GM21723 (cell line): ENCODE data around the gene GNG12.

Experiments used
- ATAC-seq: cut with Tn5 transposase; IDR thresholded peaks from one replicate; pipeline ENCODE4 v1.9.1; 2021; ENCODE audit warnings: mild to moderate bottlenecking, moderate library complexity; ENCODE audit not compliant: unreplicated experiment

GNG12 gene

GRCh38 chr1:67832737-67833601 is at the start of gene GNG12:
Gene GNG12 (minus strand): TSS chr1:67833467. CDS start chr1:67707686, 125,781 bp downstream.
- no peak for ATAC-seq

- no peak for ATAC-seq
Measured at GRCh38 chr1:67882196-67882958, 49.1 kb upstream of the GNG12 start.

- no peak for ATAC-seq
Measured at GRCh38 chr1:67880056-67880601, 46.9 kb upstream of the GNG12 start.

- no peak for ATAC-seq
Measured at GRCh38 chr1:67879485-67879884, 46.2 kb upstream of the GNG12 start.

- ATAC-seq: no peak
Measured at GRCh38 chr1:67874501-67875111, 41.3 kb upstream of the GNG12 start.

GRCh38 chr1:67869233-67869632 is 36.0 kb upstream of the GNG12 start:
- ATAC-seq: no peak

- ATAC-seq: no peak
Measured at GRCh38 chr1:67863637-67864036, 30.4 kb upstream of the GNG12 start.

GRCh38 chr1:67862685-67863084 is 29.4 kb upstream of the GNG12 start:
- no peak for ATAC-seq

- ATAC-seq: no peak
Measured at GRCh38 chr1:67861856-67862516, 28.7 kb upstream of the GNG12 start.

GRCh38 chr1:67860776-67861175 is 27.5 kb upstream of the GNG12 start:
- ATAC-seq: no peak

GRCh38 chr1:67856921-67857320 is 23.7 kb upstream of the GNG12 start:
- no peak for ATAC-seq

GRCh38 chr1:67855961-67856360 is 22.7 kb upstream of the GNG12 start:
- ATAC-seq: no peak

GRCh38 chr1:67855444-67855843 is 22.2 kb upstream of the GNG12 start:
- no peak for ATAC-seq

- ATAC-seq: no peak
Measured at GRCh38 chr1:67853704-67854103, 20.4 kb upstream of the GNG12 start.

- ATAC-seq: no peak
Measured at GRCh38 chr1:67851800-67852199, 18.5 kb upstream of the GNG12 start.

GRCh38 chr1:67850611-67851075 is 17.4 kb upstream of the GNG12 start:
- ATAC-seq: no peak

GRCh38 chr1:67850151-67850551 is 16.9 kb upstream of the GNG12 start:
- ATAC-seq: no peak

GRCh38 chr1:67847466-67847865 is 14.2 kb upstream of the GNG12 start:
- ATAC-seq: no peak

GRCh38 chr1:67846538-67846937 is 13.3 kb upstream of the GNG12 start:
- ATAC-seq: no peak

- ATAC-seq: no peak
Measured at GRCh38 chr1:67844988-67845387, 11.7 kb upstream of the GNG12 start.

GRCh38 chr1:67843746-67844145 is 10.5 kb upstream of the GNG12 start:
- no peak for ATAC-seq
